Measurements from ENCODE around the gene CLSTN2.

CLSTN2 gene

GRCh38 chr3:140068494-140069017 lies 133.6 kb downstream of the CLSTN2 start:
- no peak for DNase-seq
- Histone ChIP-seq H3K4me3 (ENCODE audit: insufficient read depth, low read depth, low read length, poor library complexity, severe bottlenecking) (no peak overlapping the region), H3K27me3 (replicated peaks; ENCODE audit: control insufficient read depth, insufficient read depth, low read length, poor library complexity, severe bottlenecking) (no peaks in the 10 kb centered on the region)

GRCh38 chr3:140073278-140074045 lies 138.5 kb downstream of the CLSTN2 start:
- Histone ChIP-seq H3K9me3 (ENCODE audit: control insufficient read depth, low read length) (no peaks in the 10 kb centered on the region), H3K27ac (ENCODE audit: insufficient read depth, low read length, poor library complexity, severe bottlenecking) (no peak overlapping the region), H3K4me3 (ENCODE audit: insufficient read depth, low read depth, low read length, poor library complexity, severe bottlenecking) (no peak overlapping the region), H3K36me3 (ENCODE audit: control insufficient read depth, insufficient read depth, low read length) (no peaks in the 10 kb centered on the region), H3K4me1 (ENCODE audit: control insufficient read depth, insufficient read depth, low read length, poor library complexity, severe bottlenecking) (no peaks in the 10 kb centered on the region), H3K27me3 (replicated peaks; ENCODE audit: control insufficient read depth, insufficient read depth, low read length, poor library complexity, severe bottlenecking) (no peaks in the 10 kb centered on the region)
- no peak for DNase-seq

More at GRCh38 chr3:140068494-140069017, 133.6 kb downstream of the CLSTN2 start:
- Histone ChIP-seq H3K4me1 (ENCODE audit: control insufficient read depth, insufficient read depth, low read length, poor library complexity, severe bottlenecking) (no peaks in the 10 kb centered on the region), H3K27ac (ENCODE audit: insufficient read depth, low read length, poor library complexity, severe bottlenecking) (no peak overlapping the region), H3K36me3 (ENCODE audit: control insufficient read depth, insufficient read depth, low read length) (no peaks in the 10 kb centered on the region), H3K9me3 (ENCODE audit: control insufficient read depth, low read length) (no peaks in the 10 kb centered on the region)

- Histone ChIP-seq H3K4me1 (ENCODE audit: control insufficient read depth, insufficient read depth, low read length, poor library complexity, severe bottlenecking) (no peaks in the 10 kb centered on the region), H3K4me3 (ENCODE audit: insufficient read depth, low read depth, low read length, poor library complexity, severe bottlenecking) (no peak overlapping the region), H3K27ac (ENCODE audit: insufficient read depth, low read length, poor library complexity, severe bottlenecking) (no peak overlapping the region), H3K36me3 (ENCODE audit: control insufficient read depth, insufficient read depth, low read length) (no peaks in the 10 kb centered on the region), H3K27me3 (replicated peaks; ENCODE audit: control insufficient read depth, insufficient read depth, low read length, poor library complexity, severe bottlenecking) (no peaks in the 10 kb centered on the region), H3K9me3 (ENCODE audit: control insufficient read depth, low read length) (no peaks in the 10 kb centered on the region)
- DNase-seq = no peak
These were observed 141.6 kb downstream of the CLSTN2 start for GRCh38 chr3:140076552-140076951.

GRCh38 chr3:140077406-140077805 lies 142.4 kb downstream of the CLSTN2 start:
- no peaks in the 10 kb centered on the region for H3K36me3 ChIP-seq (ENCODE audit: control insufficient read depth, insufficient read depth, low read length)
- H3K27ac ChIP-seq (ENCODE audit: insufficient read depth, low read length, poor library complexity, severe bottlenecking) = no peak overlapping the region
- no peaks in the 10 kb centered on the region for H3K9me3 ChIP-seq (ENCODE audit: control insufficient read depth, low read length)
- no peak for DNase-seq
- H3K27me3 ChIP-seq (replicated peaks; ENCODE audit: control insufficient read depth, insufficient read depth, low read length, poor library complexity, severe bottlenecking) = no peaks in the 10 kb centered on the region
- no peaks in the 10 kb centered on the region for H3K4me1 ChIP-seq (ENCODE audit: control insufficient read depth, insufficient read depth, low read length, poor library complexity, severe bottlenecking)
- H3K4me3 ChIP-seq (ENCODE audit: insufficient read depth, low read depth, low read length, poor library complexity, severe bottlenecking) = no peak overlapping the region

- DNase-seq = no peak
These were observed 143.4 kb downstream of the CLSTN2 start for GRCh38 chr3:140078343-140078742.

GRCh38 chr3:140078940-140079339 lies 144.0 kb downstream of the CLSTN2 start:
- no peaks in the 10 kb centered on the region for H3K27me3 ChIP-seq (replicated peaks; ENCODE audit: control insufficient read depth, insufficient read depth, low read length, poor library complexity, severe bottlenecking)
- no peaks in the 10 kb centered on the region for H3K36me3 ChIP-seq (ENCODE audit: control insufficient read depth, insufficient read depth, low read length)
- H3K4me3 ChIP-seq (ENCODE audit: insufficient read depth, low read depth, low read length, poor library complexity, severe bottlenecking) = no peak overlapping the region
- H3K27ac ChIP-seq (ENCODE audit: insufficient read depth, low read length, poor library complexity, severe bottlenecking) = no peak overlapping the region
- DNase-seq = no peak
- no peaks in the 10 kb centered on the region for H3K9me3 ChIP-seq (ENCODE audit: control insufficient read depth, low read length)
- H3K4me1 ChIP-seq (ENCODE audit: control insufficient read depth, insufficient read depth, low read length, poor library complexity, severe bottlenecking) = no peaks in the 10 kb centered on the region

More at GRCh38 chr3:140078343-140078742, 143.4 kb downstream of the CLSTN2 start:
- Histone ChIP-seq H3K9me3 (ENCODE audit: control insufficient read depth, low read length) (no peaks in the 10 kb centered on the region), H3K36me3 (ENCODE audit: control insufficient read depth, insufficient read depth, low read length) (no peaks in the 10 kb centered on the region), H3K4me3 (ENCODE audit: insufficient read depth, low read depth, low read length, poor library complexity, severe bottlenecking) (no peak overlapping the region), H3K27me3 (replicated peaks; ENCODE audit: control insufficient read depth, insufficient read depth, low read length, poor library complexity, severe bottlenecking) (no peaks in the 10 kb centered on the region), H3K27ac (ENCODE audit: insufficient read depth, low read length, poor library complexity, severe bottlenecking) (no peak overlapping the region), H3K4me1 (ENCODE audit: control insufficient read depth, insufficient read depth, low read length, poor library complexity, severe bottlenecking) (no peaks in the 10 kb centered on the region)

GRCh38 chr3:140081887-140082286 lies 146.9 kb downstream of the CLSTN2 start:
- Histone ChIP-seq H3K27ac (ENCODE audit: insufficient read depth, low read length, poor library complexity, severe bottlenecking) (no peak overlapping the region), H3K36me3 (ENCODE audit: control insufficient read depth, insufficient read depth, low read length) (no peaks in the 10 kb centered on the region)

GRCh38 chr3:140085001-140085400 lies 150.0 kb downstream of the CLSTN2 start:
- Histone ChIP-seq H3K27me3 (replicated peaks; ENCODE audit: control insufficient read depth, insufficient read depth, low read length, poor library complexity, severe bottlenecking) (no peaks in the 10 kb centered on the region), H3K4me3 (ENCODE audit: insufficient read depth, low read depth, low read length, poor library complexity, severe bottlenecking) (no peak overlapping the region), H3K4me1 (ENCODE audit: control insufficient read depth, insufficient read depth, low read length, poor library complexity, severe bottlenecking) (no peaks in the 10 kb centered on the region), H3K36me3 (ENCODE audit: control insufficient read depth, insufficient read depth, low read length) (no peaks in the 10 kb centered on the region), H3K27ac (ENCODE audit: insufficient read depth, low read length, poor library complexity, severe bottlenecking) (no peak overlapping the region), H3K9me3 (ENCODE audit: control insufficient read depth, low read length) (no peaks in the 10 kb centered on the region)
- DNase-seq = no peak

More at GRCh38 chr3:140081887-140082286, 146.9 kb downstream of the CLSTN2 start:
- H3K9me3 ChIP-seq (ENCODE audit: control insufficient read depth, low read length) = no peaks in the 10 kb centered on the region
- no peaks in the 10 kb centered on the region for H3K27me3 ChIP-seq (replicated peaks; ENCODE audit: control insufficient read depth, insufficient read depth, low read length, poor library complexity, severe bottlenecking)
- H3K4me1 ChIP-seq (ENCODE audit: control insufficient read depth, insufficient read depth, low read length, poor library complexity, severe bottlenecking) = no peaks in the 10 kb centered on the region
- H3K4me3 ChIP-seq (ENCODE audit: insufficient read depth, low read depth, low read length, poor library complexity, severe bottlenecking) = no peak overlapping the region
- no peak for DNase-seq

GRCh38 chr3:140086642-140087041 lies 151.7 kb downstream of the CLSTN2 start:
- Histone ChIP-seq H3K27ac (ENCODE audit: insufficient read depth, low read length, poor library complexity, severe bottlenecking) (no peak overlapping the region), H3K9me3 (ENCODE audit: control insufficient read depth, low read length) (no peaks in the 10 kb centered on the region), H3K4me1 (ENCODE audit: control insufficient read depth, insufficient read depth, low read length, poor library complexity, severe bottlenecking) (no peaks in the 10 kb centered on the region), H3K36me3 (ENCODE audit: control insufficient read depth, insufficient read depth, low read length) (no peaks in the 10 kb centered on the region), H3K27me3 (replicated peaks; ENCODE audit: control insufficient read depth, insufficient read depth, low read length, poor library complexity, severe bottlenecking) (no peaks in the 10 kb centered on the region), H3K4me3 (ENCODE audit: insufficient read depth, low read depth, low read length, poor library complexity, severe bottlenecking) (no peak overlapping the region)
- DNase-seq = no peak

GRCh38 chr3:140088058-140088457 lies 153.1 kb downstream of the CLSTN2 start:
- Histone ChIP-seq H3K27me3 (replicated peaks; ENCODE audit: control insufficient read depth, insufficient read depth, low read length, poor library complexity, severe bottlenecking) (no peaks in the 10 kb centered on the region), H3K4me3 (ENCODE audit: insufficient read depth, low read depth, low read length, poor library complexity, severe bottlenecking) (no peak overlapping the region), H3K36me3 (ENCODE audit: control insufficient read depth, insufficient read depth, low read length) (no peaks in the 10 kb centered on the region), H3K27ac (ENCODE audit: insufficient read depth, low read length, poor library complexity, severe bottlenecking) (no peak overlapping the region), H3K9me3 (ENCODE audit: control insufficient read depth, low read length) (no peaks in the 10 kb centered on the region), H3K4me1 (ENCODE audit: control insufficient read depth, insufficient read depth, low read length, poor library complexity, severe bottlenecking) (no peaks in the 10 kb centered on the region)
- no peak for DNase-seq
